ENCODE data around the gene KCND2.

DNA sequence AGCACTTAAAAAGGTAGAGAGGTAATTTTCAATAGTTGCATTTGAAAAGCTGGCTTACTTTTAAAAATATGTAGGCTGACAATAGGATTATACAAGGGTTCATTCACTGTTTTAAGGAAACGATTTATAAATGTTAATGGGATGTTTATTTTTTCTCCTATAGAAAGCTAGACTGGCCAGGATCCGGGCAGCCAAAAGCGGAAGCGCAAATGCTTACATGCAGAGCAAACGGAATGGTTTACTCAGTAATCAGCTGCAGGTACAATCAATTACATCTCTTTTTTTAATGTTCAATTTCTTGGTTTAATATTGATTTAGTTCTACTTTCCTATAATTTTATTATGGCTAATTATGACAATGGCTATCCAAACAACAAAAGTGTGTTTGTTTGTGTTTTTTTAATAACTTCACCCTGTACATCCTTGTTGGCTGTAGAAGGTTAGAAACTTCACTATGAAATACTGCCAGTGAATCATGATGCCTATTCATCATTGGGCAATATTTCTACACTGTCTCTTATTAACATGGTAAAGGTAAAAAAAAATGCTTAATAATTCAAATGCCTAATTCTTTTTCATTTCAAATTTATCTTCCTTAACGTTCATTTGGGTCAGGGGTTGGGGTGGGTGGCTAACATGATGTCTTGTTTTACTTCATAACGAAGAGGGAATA, 468.5 kb downstream of the KCND2 start:
- no peak for TF ChIP-seq POLR2A (IDR thresholded peaks at IDR 0.05; ENCODE audit: low read depth)
- TF ChIP-seq, protein P1, sequence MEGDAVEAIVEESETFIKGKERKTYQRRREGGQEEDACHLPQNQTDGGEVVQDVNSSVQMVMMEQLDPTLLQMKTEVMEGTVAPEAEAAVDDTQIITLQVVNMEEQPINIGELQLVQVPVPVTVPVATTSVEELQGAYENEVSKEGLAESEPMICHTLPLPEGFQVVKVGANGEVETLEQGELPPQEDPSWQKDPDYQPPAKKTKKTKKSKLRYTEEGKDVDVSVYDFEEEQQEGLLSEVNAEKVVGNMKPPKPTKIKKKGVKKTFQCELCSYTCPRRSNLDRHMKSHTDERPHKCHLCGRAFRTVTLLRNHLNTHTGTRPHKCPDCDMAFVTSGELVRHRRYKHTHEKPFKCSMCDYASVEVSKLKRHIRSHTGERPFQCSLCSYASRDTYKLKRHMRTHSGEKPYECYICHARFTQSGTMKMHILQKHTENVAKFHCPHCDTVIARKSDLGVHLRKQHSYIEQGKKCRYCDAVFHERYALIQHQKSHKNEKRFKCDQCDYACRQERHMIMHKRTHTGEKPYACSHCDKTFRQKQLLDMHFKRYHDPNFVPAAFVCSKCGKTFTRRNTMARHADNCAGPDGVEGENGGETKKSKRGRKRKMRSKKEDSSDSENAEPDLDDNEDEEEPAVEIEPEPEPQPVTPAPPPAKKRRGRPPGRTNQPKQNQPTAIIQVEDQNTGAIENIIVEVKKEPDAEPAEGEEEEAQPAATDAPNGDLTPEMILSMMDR (IDR thresholded peaks at IDR 0.05) = no peak

All from esophagus muscularis mucosa (tissue), 3 donors.